GM12878 (cell line): ENCODE measurements around the gene JPH4. TPM values are rescaled to one million over a fixed set of nuclear protein-coding genes. Genes with fewer than 3 reads are reported as not detected.

Source experiments
- FOXK2 ChIP-seq: fragments of 450-650 bp; IDR thresholded peaks from 2 replicates; pipeline ENCODE4 v1.6.1; 2017; ENCODE audit warnings: mild to moderate bottlenecking, moderate library complexity
- MYC ChIP-seq: IDR thresholded peaks from 2 replicates; pipeline ENCODE4 v1.6.1; 2011; ENCODE audit warnings: mild to moderate bottlenecking, low read length, moderate library complexity, inconsistent platforms; ENCODE audit not compliant: insufficient read depth, insufficient replicate concordance, insufficient read length, severe bottlenecking
- POLR2A ChIP-seq: IDR thresholded peaks from 2 replicates; pipeline ENCODE4 v1.6.1; 2011; ENCODE audit warnings: low read depth, mild to moderate bottlenecking, low read length
- ZBTB11 ChIP-seq: fragments of 450-650 bp; formaldehyde crosslinking; IDR thresholded peaks from 2 replicates; pipeline ENCODE4 v1.5.0; 2022; ENCODE audit warnings: mild to moderate bottlenecking, missing genetic modification characterization
- ZNF384 ChIP-seq: IDR thresholded peaks from 2 replicates; pipeline ENCODE4 v1.6.1; 2012; ENCODE audit warnings: low read depth, mild to moderate bottlenecking, low read length, improper control_type of control experiment, borderline replicate concordance
- polyA plus RNA-seq, 11 experiments: library from polyadenylated mRNA; depleted of rRNA in 4 of 11; unstranded in 6 of 11; stranded (reverse) in 5 of 11; fragments of >200 nt; fragmentation: Nextera tagmentation in 4 of 11; fragmentation: Illumina TruSeq in 1 of 11; extraction: Ambion mirVana in 4 of 11; extraction: Trizol in 1 of 11; gene quantifications; 1 replicate in 1 of 11; 2 replicates in 10 of 11; pipeline versions ENCODE4 v1.2.1 to v1.2.3, GENCODE V29; 2011 to 2016; ENCODE audit warnings: inconsistent platforms in 2 of 11, missing spikeins in 2 of 11, low read depth in 1 of 11
- total RNA-seq, 4 experiments: library from RNA; depleted of rRNA in 3 of 4; stranded (reverse); fragments of >200 nt in 3 of 4; fragmentation: Illumina TruSeq in 1 of 4; extraction: Trizol in 1 of 4; gene quantifications; 2 replicates each; pipeline versions ENCODE4 v1.2.1 to v1.2.3, GENCODE V29; 2013 to 2021
- TF ChIP-seq, protein P1 (sequence below): fragments of 450-650 bp; conservative IDR thresholded peaks from 2 replicates; pipeline ENCODE4 v1.6.1; 2017; ENCODE audit warnings: mild to moderate bottlenecking, moderate library complexity
- TF ChIP-seq, protein P2 (sequence below): IDR thresholded peaks from 2 replicates; pipeline ENCODE4 v1.6.1; 2012; ENCODE audit warnings: mild to moderate bottlenecking, low read depth, low read length

Gene JPH4
- total and polyA plus RNA-seq, 10 of the 15 experiments (the other 5 are each of a cell fraction or from before 2014, with no cell fraction given): 0.48 to 10.3 (median 3.8) TPM

DNA sequence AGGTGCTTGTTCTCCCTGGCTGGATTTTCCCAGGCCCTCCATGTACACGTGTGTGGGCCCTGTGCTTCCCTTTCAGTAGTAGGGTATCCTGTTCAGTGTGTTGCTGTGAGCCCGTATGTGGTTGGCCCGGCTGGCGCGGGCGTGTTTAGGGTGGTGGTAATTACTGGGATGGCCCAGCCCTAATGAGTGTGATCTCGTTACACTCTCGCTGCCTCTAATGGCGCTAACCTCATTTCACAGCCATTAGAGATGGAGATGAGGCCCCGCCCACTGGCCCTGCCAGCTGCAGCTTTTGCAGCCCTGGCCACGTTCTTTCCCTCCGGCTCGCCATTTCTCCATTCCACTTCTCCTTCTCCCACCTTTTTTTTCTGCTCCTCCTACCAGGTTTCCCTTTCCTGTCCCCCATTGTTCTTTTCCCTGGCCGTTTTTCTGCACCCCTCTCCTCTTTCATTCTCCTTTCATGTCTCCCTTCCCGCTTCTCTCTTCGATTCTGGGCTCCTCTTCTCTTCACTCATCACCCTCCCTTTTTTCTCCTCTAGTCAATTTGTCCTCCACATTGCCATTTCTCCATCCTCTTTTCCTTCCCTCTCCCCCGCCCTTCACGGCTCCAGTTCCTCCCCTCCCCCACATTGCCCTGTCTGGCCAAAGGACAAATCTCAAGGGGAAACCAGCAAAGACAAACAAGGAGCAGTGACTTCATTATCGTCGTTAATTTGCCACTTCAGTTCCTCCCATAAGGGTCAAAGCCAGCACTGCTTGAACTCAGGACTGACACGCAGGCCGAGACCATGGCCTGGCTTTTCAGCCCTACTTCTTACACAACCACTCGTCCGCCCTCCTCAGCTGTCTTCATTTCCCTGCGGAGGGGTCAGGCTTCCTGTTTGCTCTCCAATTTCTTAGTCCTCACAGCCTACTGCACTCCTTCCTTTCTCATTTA lies 33.8 kb downstream of the JPH4 start (continued):
- TF ChIP-seq, protein P1, sequence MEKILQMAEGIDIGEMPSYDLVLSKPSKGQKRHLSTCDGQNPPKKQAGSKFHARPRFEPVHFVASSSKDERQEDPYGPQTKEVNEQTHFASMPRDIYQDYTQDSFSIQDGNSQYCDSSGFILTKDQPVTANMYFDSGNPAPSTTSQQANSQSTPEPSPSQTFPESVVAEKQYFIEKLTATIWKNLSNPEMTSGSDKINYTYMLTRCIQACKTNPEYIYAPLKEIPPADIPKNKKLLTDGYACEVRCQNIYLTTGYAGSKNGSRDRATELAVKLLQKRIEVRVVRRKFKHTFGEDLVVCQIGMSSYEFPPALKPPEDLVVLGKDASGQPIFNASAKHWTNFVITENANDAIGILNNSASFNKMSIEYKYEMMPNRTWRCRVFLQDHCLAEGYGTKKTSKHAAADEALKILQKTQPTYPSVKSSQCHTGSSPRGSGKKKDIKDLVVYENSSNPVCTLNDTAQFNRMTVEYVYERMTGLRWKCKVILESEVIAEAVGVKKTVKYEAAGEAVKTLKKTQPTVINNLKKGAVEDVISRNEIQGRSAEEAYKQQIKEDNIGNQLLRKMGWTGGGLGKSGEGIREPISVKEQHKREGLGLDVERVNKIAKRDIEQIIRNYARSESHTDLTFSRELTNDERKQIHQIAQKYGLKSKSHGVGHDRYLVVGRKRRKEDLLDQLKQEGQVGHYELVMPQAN: no peak
- no peak for TF ChIP-seq MYC
- TF ChIP-seq, protein P2, sequence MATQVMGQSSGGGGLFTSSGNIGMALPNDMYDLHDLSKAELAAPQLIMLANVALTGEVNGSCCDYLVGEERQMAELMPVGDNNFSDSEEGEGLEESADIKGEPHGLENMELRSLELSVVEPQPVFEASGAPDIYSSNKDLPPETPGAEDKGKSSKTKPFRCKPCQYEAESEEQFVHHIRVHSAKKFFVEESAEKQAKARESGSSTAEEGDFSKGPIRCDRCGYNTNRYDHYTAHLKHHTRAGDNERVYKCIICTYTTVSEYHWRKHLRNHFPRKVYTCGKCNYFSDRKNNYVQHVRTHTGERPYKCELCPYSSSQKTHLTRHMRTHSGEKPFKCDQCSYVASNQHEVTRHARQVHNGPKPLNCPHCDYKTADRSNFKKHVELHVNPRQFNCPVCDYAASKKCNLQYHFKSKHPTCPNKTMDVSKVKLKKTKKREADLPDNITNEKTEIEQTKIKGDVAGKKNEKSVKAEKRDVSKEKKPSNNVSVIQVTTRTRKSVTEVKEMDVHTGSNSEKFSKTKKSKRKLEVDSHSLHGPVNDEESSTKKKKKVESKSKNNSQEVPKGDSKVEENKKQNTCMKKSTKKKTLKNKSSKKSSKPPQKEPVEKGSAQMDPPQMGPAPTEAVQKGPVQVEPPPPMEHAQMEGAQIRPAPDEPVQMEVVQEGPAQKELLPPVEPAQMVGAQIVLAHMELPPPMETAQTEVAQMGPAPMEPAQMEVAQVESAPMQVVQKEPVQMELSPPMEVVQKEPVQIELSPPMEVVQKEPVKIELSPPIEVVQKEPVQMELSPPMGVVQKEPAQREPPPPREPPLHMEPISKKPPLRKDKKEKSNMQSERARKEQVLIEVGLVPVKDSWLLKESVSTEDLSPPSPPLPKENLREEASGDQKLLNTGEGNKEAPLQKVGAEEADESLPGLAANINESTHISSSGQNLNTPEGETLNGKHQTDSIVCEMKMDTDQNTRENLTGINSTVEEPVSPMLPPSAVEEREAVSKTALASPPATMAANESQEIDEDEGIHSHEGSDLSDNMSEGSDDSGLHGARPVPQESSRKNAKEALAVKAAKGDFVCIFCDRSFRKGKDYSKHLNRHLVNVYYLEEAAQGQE: no peak
- no peak for TF ChIP-seq ZBTB11 (CRISPR knock-in tag)
- no peak for TF ChIP-seq ZNF384
- no peak for TF ChIP-seq FOXK2
- no peak for TF ChIP-seq POLR2A
- TF ChIP-seq, all 136 proteins: peak for 0
